Upper lobe of right lung (tissue), 1 donor: Measurements from ENCODE around the gene PRM1. TPM values are rescaled to one million over a fixed set of nuclear protein-coding genes. Genes with fewer than 3 reads are reported as not detected.

Source experiments
- ATAC-seq: fragments of 200-7000 bp; cut with Tn5 transposase; one replicate; pipeline ENCODE4 v1.9.1; 2020; ENCODE audit warnings: mild to moderate bottlenecking, moderate library complexity
- DNase-seq: peaks from one replicate; pipeline ENCODE4 v3.0.0-alpha.2; 2020
- H3K27ac ChIP-seq: fragments of 200-600 bp; one replicate; pipeline ENCODE4 v1.8.0; 2022
- H3K27me3 ChIP-seq: fragments of 200-600 bp; one replicate; pipeline ENCODE4 v1.8.0; 2022; ENCODE audit warnings: mild to moderate bottlenecking
- H3K36me3 ChIP-seq: fragments of 200-600 bp; one replicate; pipeline ENCODE4 v1.8.0; 2022
- H3K4me1 ChIP-seq: fragments of 200-600 bp; one replicate; pipeline ENCODE4 v1.8.0; 2022
- H3K4me3 ChIP-seq: fragments of 200-600 bp; one replicate; pipeline ENCODE4 v1.8.0; 2022; ENCODE audit warnings: mild to moderate bottlenecking
- H3K9me3 ChIP-seq: fragments of 200-600 bp; one replicate; pipeline ENCODE4 v1.8.0; 2022
- intact Hi-C: fragments of 100-400 bp; cut with DNase I; formaldehyde crosslinking; loops from one replicate; pipeline ENCODE4 v1.11.0; 2022
- total RNA-seq: library from RNA; stranded (reverse); fragmentation: NEBNext Ultra II Directional; extraction: Animal tissue kit (Norgen Biotek cat#: 25700); gene quantifications from one replicate; pipeline ENCODE4 v1.2.1, GENCODE V29; 2021
- TF ChIP-seq, protein P1 (sequence below): fragments of 200-600 bp; IDR thresholded peaks from one replicate; pipeline ENCODE4 v1.8.0; 2022; ENCODE audit warnings: antibody characterized with exemption
- donor health status: DM: no; HTN: yes; CAD: no; lungs with severe emphysema.

PRM1 gene
- total RNA-seq, 1 donor from 2014 or later, result not detected

DNA sequence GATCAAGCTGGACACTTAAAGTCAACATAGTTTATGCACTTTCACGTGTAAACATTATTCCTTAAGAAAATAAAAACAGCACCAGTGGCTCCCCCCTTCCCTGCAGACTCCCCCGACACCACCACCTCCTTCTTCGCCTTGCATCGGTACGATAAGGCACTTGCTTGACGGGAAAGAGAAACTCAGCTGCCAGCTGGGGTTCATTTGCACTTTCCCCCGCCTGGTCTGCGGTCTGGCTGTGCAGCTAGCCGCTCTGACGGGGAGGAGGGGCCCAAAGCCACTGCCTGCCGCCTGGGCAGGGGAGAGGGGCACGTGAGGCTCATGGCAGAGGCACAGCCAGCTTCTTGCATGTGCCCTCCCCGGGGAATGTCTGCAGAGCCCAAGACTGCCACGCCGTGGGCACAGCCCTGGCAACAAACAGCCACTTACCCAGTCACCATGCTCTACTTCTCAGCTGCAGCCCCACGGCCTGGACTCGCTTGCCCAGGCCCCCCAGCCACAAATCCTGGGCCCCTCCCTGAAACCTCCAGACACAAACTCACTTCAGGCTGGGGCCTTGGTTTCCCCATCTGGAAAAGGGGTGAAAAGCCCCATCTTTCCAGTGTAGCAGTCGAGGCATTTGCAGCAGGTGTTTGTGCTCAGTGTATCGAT lies 16.5 kb upstream of the PRM1 start:
- no peaks in the 10 kb centered on the region for H3K27me3 ChIP-seq
- peak overlapping the region; percentile 16 for H3K4me3 ChIP-seq
- peak; percentile 96 for ATAC-seq
- H3K36me3 ChIP-seq, result no peaks in the 10 kb centered on the region
- peak; percentile 91 for DNase-seq
- TF ChIP-seq, protein P1, sequence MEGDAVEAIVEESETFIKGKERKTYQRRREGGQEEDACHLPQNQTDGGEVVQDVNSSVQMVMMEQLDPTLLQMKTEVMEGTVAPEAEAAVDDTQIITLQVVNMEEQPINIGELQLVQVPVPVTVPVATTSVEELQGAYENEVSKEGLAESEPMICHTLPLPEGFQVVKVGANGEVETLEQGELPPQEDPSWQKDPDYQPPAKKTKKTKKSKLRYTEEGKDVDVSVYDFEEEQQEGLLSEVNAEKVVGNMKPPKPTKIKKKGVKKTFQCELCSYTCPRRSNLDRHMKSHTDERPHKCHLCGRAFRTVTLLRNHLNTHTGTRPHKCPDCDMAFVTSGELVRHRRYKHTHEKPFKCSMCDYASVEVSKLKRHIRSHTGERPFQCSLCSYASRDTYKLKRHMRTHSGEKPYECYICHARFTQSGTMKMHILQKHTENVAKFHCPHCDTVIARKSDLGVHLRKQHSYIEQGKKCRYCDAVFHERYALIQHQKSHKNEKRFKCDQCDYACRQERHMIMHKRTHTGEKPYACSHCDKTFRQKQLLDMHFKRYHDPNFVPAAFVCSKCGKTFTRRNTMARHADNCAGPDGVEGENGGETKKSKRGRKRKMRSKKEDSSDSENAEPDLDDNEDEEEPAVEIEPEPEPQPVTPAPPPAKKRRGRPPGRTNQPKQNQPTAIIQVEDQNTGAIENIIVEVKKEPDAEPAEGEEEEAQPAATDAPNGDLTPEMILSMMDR, result peak; percentile 10
- no peaks in the 10 kb centered on the region for H3K9me3 ChIP-seq
- H3K4me1 ChIP-seq, result peaks cover 17% of the 10 kb centered on the region
- peak overlapping the region; percentile 71 for H3K27ac ChIP-seq
- intact Hi-C loops, result no loop called here

DNA sequence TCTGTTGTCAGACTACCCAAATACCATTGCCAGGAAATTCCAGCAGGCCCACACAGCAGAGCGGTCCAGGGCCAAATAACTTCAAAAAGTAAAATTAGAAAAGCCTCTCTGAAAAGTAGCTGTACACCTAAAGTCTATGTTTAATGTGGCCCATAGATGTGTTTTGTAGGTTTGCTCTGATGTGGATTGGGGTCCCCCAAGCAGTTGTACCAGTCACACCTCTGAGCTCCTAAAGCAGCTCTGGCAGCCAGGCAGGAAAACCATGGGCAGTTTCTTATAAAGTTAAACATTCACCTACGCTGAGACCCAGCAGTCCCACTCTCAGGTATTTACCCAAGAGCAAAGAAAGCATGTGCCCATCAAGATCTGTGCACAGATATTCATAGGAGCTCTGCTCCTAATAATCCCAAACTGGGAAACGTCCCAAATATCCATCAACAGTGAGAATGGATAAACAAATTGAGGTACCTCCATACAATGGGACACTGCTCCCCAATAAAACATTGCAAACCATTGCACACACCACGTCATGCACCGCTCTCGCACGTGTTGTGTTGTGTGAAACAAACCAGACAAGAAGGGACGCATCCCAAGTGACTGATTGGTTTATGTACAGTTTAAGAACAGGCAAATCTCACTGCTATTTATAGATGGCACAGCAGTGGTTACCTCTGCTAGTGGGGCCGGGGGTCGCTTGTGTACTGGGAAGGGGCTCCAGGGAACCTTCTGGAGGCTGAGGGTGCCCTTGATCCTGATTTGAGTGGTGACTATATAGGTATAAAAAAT lies 15.8 kb upstream of the PRM1 start:
- Histone ChIP-seq H3K4me1 (peaks cover 17% of the 10 kb centered on the region), H3K36me3 (no peaks in the 10 kb centered on the region), H3K27me3 (no peaks in the 10 kb centered on the region), H3K27ac (peak overlapping the region; percentile 71), H3K9me3 (no peaks in the 10 kb centered on the region), H3K4me3 (peak overlapping the region; percentile 16)
- intact Hi-C loops, result no loop called here
- TF ChIP-seq, protein P1, result no peak
- ATAC-seq, result peak; percentile 51
- no peak for DNase-seq

- Histone ChIP-seq H3K4me3 (no peak overlapping the region), H3K4me1 (peaks cover 17% of the 10 kb centered on the region), H3K9me3 (no peaks in the 10 kb centered on the region), H3K27ac (no peak overlapping the region), H3K27me3 (no peaks in the 10 kb centered on the region), H3K36me3 (no peaks in the 10 kb centered on the region)
- ATAC-seq (no peak), DNase-seq (no peak)
- intact Hi-C loops, result no loop called here
- TF ChIP-seq, protein P1, result no peak
Observed at GRCh38 chr16:11296351-11296705, 15.2 kb upstream of the PRM1 start.

GRCh38 chr16:11295672-11296071 lies 14.5 kb upstream of the PRM1 start:
- DNase-seq (no peak), ATAC-seq (no peak)
- intact Hi-C loops, result no loop called here
- TF ChIP-seq, protein P1, result no peak
- peaks cover 17% of the 10 kb centered on the region for H3K4me1 ChIP-seq
- H3K36me3 ChIP-seq, result no peaks in the 10 kb centered on the region
- H3K9me3 ChIP-seq, result no peaks in the 10 kb centered on the region
- H3K27ac ChIP-seq, result no peak overlapping the region
- no peak overlapping the region for H3K4me3 ChIP-seq
- H3K27me3 ChIP-seq, result no peaks in the 10 kb centered on the region

DNA sequence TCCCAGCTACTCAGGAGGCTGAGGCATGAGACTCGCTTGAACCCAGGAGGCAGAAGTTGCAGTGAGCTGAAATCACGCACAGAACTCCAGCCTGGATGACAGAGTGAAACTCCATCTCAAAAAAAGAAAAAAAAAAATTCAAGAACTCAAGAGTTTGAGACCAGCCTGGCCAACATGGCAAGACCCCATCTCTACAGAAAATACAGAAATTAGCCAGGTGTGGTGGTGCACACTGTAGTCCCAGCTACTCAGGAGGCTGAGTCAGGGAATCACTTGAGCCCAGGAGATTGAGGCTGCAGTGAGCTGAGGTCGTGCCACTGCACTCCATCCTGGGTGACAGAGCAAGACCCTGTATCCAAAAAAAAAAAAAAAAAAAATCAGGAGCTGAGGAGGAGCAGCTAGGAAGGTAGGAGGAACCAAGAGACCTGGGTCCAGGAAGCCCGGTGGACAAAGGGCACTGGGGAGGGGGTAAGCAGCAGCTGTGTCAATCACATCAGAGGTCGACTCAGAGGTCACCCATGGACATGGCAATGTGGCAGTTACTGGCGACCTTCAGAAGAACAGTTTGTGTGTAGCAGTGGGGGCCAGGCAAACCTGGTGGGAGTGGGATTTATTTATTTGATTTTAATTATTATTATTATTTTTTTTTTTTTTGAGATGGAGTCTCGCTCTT lies 11.1 kb upstream of the PRM1 start:
- H3K36me3 ChIP-seq, result no peaks in the 10 kb centered on the region
- H3K4me3 ChIP-seq, result no peak overlapping the region
- no peak for ATAC-seq
- DNase-seq, result no peak
- intact Hi-C loops, result no loop called here
- H3K4me1 ChIP-seq, result peaks cover 6% of the 10 kb centered on the region
- no peak overlapping the region for H3K27ac ChIP-seq
- H3K9me3 ChIP-seq, result no peaks in the 10 kb centered on the region
- TF ChIP-seq, protein P1, result no peak
- no peaks in the 10 kb centered on the region for H3K27me3 ChIP-seq
